Breast epithelium (tissue), 3 donors: ENCODE measurements around the gene HMGCR.
"Not testable (repeated sequence)": the region's sequence is repeated elsewhere in the genome, so short reads cannot be mapped to it uniquely, and the experiment has no call there.

Experiments used
- POLR2A ChIP-seq: fragments of 450-650 bp; IDR thresholded peaks from one replicate; pipeline ENCODE4 v1.6.1; 2016; ENCODE audit warnings: antibody characterized with exemption, mild to moderate bottlenecking, moderate library complexity
- POLR2AphosphoS5 ChIP-seq, 3 donors: sonication (generic); formaldehyde crosslinking; IDR thresholded peaks; one replicate each; pipeline ENCODE4 v1.6.1; 2017; ENCODE audit warnings: antibody characterized with exemption in 3 of 3

- not testable (repeated sequence) for TF ChIP-seq POLR2AphosphoS5 (IDR thresholded peaks at IDR 0.05); POLR2A
These were observed 45.2 kb upstream of the HMGCR start for GRCh38 chr5:75291844-75292243.
